Stimulated activated CD8-positive, alpha-beta memory T cell treated with anti-CD3 and anti-CD28 coated beads, Interleukin-7, amount 100 ng/mL, for 1 hour (primary cell): Measurements from ENCODE around the gene BFSP2.
"Not testable (repeated sequence)": the region's sequence is repeated elsewhere in the genome, so short reads cannot be mapped to it uniquely, and the experiment has no call there.

Experiments
- DNase-seq, 2 donors: peaks; one replicate each; pipeline ENCODE4 v3.0.0-alpha.2; 2020; ENCODE audit warnings: low read depth in 2 of 2

The BFSP2 gene

GRCh38 chr3:133520286-133520685 is 120.4 kb downstream of the BFSP2 start:
- DNase-seq: no peak

- not testable (repeated sequence) for DNase-seq
Measured at GRCh38 chr3:133520938-133521337, 121.1 kb downstream of the BFSP2 start.

DNA sequence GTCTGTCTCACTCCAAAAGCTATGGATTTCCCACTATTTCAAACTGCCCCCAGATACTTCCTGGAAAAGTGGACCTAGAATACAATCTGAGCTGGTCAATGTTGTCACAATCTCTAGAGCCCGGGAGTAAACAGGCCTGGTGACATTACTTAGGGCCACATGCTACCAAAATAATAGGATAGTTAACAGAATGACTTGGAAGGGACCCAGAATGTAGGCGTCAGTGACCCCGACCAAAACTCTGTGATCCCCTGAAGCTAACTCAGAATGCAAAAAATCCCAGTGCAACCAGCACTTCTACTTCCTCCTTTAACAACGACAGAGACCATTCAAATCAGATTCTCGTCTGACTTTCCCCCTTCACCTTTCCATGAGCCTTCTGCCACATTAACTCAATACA is 122.1 kb downstream of the BFSP2 start:
- DNase-seq: no peak

- DNase-seq: not testable (repeated sequence)
Measured at GRCh38 chr3:133523758-133524157, 123.9 kb downstream of the BFSP2 start.
